WI38 (cell line): Measurements from ENCODE around the gene S100A12.
"Not testable (repeated sequence)": the region's sequence is repeated elsewhere in the genome, so short reads cannot be mapped to it uniquely, and the experiment has no call there.

ENCODE experiments used
- H3K4me3 ChIP-seq: 2 replicates; pipeline ENCODE4 v1.5.1; 2011; ENCODE audit warnings: low read depth, mild to moderate bottlenecking, control low read depth, low read length
- CTCF ChIP-seq: IDR thresholded peaks from 2 replicates; pipeline ENCODE4 v1.5.1; 2012; ENCODE audit warnings: low read depth, mild to moderate bottlenecking, control low read depth, low read length

S100A12 gene

GRCh38 chr1:153375511-153375910 lies at the start of gene S100A12:
S100A12 (minus strand) TSS chr1:153375621; CDS start chr1:153374592, 1,029 bp downstream.
- no peak for TF ChIP-seq CTCF
- H3K4me3 ChIP-seq, result no peak within 1 kb of the TSS

DNA sequence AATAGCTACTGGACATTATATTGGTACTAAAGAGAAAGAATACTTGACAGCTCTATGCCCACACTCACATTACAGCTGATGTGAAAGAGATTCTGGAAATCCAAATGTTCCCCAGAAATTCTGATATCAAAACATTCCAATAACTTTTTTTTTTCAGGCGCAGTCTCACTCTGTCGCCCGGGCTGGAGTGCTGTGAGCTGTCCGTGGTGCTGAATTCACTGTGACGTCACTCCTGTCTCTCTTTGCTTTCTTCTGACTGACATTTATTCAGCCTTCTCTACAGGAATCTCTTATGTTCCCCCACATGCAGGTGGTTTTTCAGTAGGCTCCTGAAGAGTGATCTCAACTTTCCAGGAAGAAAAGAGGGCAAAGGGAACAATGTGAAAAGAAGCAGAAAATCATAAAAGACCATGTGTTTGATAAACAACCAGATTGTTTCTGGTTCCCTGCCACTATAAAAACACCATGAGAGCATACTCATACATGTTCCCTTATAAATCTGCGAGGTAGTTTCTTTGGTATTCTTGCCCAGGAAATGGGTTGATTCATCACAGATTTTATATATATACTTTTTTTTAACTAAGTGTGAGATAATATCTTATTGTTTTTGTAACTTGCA lies 47.1 kb upstream of the S100A12 start:
- TF ChIP-seq CTCF, result no peak
- H3K4me3 ChIP-seq, result no peak overlapping the region

DNA sequence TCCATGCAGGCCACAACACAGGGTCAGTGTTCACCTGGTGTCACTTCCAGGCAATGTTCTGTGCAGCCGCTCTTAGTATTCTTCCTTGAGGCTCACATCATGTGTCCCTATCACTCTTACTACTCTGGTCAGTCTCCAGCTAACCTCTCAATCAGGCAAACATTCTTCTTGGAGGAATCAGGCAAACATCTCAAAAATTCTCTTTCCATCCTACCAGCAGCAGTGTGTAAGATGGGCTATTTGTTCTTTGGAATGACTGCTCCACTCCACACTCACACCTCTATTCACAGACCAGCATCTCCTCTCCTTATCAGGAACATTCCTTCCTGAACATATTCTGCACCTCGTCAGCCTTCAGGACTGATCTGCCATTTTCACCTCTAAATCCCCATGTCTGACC lies 44.9 kb upstream of the S100A12 start:
- H3K4me3 ChIP-seq, result no peak overlapping the region
- no peak for TF ChIP-seq CTCF

GRCh38 chr1:153419436-153419793 lies 44.0 kb upstream of the S100A12 start:
- H3K4me3 ChIP-seq, result not testable (repeated sequence)

GRCh38 chr1:153418758-153419435 lies 43.5 kb upstream of the S100A12 start:
- H3K4me3 ChIP-seq, result not testable (repeated sequence)

DNA sequence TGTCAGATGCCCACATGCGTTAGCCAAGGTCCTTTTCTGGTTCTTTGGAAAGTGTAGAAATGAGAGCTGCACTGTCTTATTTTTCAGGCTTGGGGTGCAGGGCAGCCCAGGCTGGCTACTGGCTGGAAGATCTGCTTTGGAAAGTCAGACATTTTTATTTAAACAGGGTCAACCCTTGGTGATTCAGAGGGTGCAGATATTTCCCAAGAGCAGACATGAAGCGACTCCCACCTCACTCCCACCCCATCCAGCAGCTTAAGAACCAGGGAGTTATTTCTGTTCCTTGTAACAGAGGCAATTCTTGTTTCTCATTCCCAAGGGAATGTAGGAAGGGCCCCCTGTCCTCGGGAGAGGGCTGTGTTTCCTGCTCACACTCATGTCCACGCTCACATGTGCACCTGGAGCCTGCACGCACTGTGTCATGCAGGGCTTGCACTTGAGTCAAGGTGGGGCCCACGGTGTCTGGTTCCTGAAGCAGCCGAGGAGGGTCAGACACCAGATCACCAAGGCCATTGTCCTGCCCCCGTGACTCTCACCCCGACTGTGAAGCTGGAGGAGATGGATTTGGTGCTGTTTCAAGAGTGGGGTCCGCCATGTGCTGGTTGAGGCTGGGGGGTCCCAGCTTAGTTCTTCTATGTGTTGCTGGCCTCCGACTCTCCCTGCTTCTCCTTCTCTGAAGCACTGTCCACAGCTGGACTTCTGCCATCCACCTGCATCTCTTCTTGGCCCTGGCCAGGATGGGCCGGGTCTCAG lies 41.9 kb upstream of the S100A12 start:
- no peak overlapping the region for H3K4me3 ChIP-seq
- TF ChIP-seq CTCF, result no peak

DNA sequence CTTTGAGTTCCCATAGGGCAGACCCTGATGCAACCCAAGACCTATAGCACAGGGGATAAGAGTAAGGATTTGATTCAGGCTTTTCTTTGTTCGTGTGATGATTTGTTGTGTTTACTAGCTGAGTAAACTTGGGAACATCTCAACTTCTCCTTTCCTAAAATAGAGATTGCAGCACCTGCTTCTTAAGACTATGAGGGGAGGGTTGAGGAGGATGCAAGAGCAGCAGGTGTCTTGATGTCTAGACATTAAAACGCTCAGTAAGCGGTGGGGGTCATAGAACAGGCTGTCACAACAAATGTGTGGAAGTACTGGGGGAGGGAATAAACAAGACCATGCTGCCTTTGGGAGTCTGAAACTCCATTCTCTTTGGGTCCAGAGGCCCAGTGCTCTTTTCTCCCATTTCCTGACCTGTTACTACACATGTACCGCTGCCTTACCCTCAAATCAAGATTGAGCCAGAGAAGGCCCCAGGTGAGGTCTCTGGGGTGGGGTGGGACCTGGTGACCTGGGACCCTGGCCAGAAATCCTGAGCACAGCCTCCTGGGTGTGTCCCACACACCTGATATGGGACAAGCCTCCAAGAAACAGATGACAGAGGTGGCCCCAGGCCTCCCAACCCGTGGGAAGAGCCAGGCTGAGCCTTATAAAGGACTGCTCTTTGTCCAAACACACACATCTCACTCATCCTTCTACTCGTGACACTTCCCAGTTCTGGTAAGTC lies 40.6 kb upstream of the S100A12 start, which contains the start of gene S100A7A:
Gene S100A7A, plus strand, starts transcription at position 671 of the 721 bp plus-strand sequence. CDS start 1,563 bp downstream, outside the sequence.
- no peak within 1 kb of the TSS for H3K4me3 ChIP-seq
- TF ChIP-seq CTCF, result no peak

DNA sequence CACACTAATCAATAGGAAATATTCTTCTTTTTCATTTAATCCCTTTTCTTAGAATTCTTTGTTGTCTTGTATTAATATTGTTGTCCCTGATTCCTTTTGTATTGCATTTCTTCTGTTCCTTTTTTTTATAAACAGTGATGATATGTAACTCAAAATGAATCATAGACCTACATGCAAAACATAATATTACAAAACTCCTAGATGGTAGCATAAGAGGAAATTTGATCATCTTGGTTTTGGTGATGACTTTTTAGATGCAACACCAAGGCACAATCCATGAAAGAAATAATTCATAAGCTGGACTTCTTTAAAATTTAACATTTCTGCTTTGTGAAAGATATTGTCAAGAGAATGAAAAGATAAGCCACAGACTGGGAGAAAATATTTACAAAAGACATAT lies 38.5 kb upstream of the S100A12 start:
- H3K4me3 ChIP-seq, result not testable (repeated sequence)

- H3K4me3 ChIP-seq, result not testable (repeated sequence)
These were observed 31.9 kb upstream of the S100A12 start for GRCh38 chr1:153407274-153407673.

GRCh38 chr1:153405825-153406599 lies 30.6 kb upstream of the S100A12 start:
- H3K4me3 ChIP-seq, result not testable (repeated sequence)
